ENCODE data around the gene RASSF5.
"Not testable (repeated sequence)": the region's sequence is repeated elsewhere in the genome, so short reads cannot be mapped to it uniquely, and the experiment has no call there.

Gene RASSF5

GRCh38 chr1:206575165-206575893, 68.0 kb downstream of the RASSF5 start:
- no peak for DNase-seq

- DNase-seq = no peak
These were observed 68.8 kb downstream of the RASSF5 start for GRCh38 chr1:206575894-206576737.

- no peak for DNase-seq
These were observed 70.3 kb downstream of the RASSF5 start for GRCh38 chr1:206577626-206578025.

GRCh38 chr1:206578068-206578977, 71.0 kb downstream of the RASSF5 start:
- no peak for DNase-seq

- peak; percentile 64 for DNase-seq
These were observed 71.6 kb downstream of the RASSF5 start for GRCh38 chr1:206578978-206579374.

GRCh38 chr1:206579747-206580437, 72.6 kb downstream of the RASSF5 start:
- DNase-seq = no peak

GRCh38 chr1:206580438-206581113, 73.2 kb downstream of the RASSF5 start:
- DNase-seq = no peak

- DNase-seq = not testable (repeated sequence)
These were observed 73.8 kb downstream of the RASSF5 start for GRCh38 chr1:206581114-206581497.

- DNase-seq = no peak
These were observed 74.2 kb downstream of the RASSF5 start for GRCh38 chr1:206581571-206581981.

GRCh38 chr1:206582537-206582936, 75.2 kb downstream of the RASSF5 start:
- no peak for DNase-seq

GRCh38 chr1:206582971-206583706, 75.8 kb downstream of the RASSF5 start:
- DNase-seq = no peak

- peak; percentile 86 for DNase-seq
These were observed 76.6 kb downstream of the RASSF5 start for GRCh38 chr1:206583707-206584648.

GRCh38 chr1:206584683-206585082, 77.4 kb downstream of the RASSF5 start:
- DNase-seq = no peak

- DNase-seq = no peak
These were observed 79.4 kb downstream of the RASSF5 start for GRCh38 chr1:206586501-206587445.

GRCh38 chr1:206587904-206588303, 80.6 kb downstream of the RASSF5 start:
- DNase-seq = no peak

GRCh38 chr1:206588492-206588891, 81.2 kb downstream of the RASSF5 start:
- no peak for DNase-seq

- DNase-seq = no peak
These were observed 81.9 kb downstream of the RASSF5 start for GRCh38 chr1:206589206-206589605.

GRCh38 chr1:206590025-206590758, 82.9 kb downstream of the RASSF5 start:
- no peak for DNase-seq
